ENCODE data around the gene S100A13.

The S100A13 gene

GRCh38 chr1:153570874-153571273, 56.4 kb downstream of the S100A13 start:
- H3K9ac ChIP-seq (ENCODE audit: low read length in 2 of 2): no peak overlapping the region
- no peaks in the 10 kb centered on the region for H3K27me3 ChIP-seq (ENCODE audit: control insufficient read depth in 1 of 2, insufficient read depth in 2 of 2, low read length in 2 of 2)
- H3K9me3 ChIP-seq (ENCODE audit: control insufficient read depth in 2 of 2, low read length in 2 of 2): no peaks in the 10 kb centered on the region
- no peaks in the 10 kb centered on the region for H3K36me3 ChIP-seq (ENCODE audit: control insufficient read depth in 2 of 2, insufficient read depth in 2 of 2, low read length in 2 of 2)
- no peak overlapping the region for H3K4me3 ChIP-seq (ENCODE audit: low read length in 2 of 2)
- H3K4me1 ChIP-seq (ENCODE audit: control insufficient read depth, insufficient read depth, low read length): peaks cover 29% of the 10 kb centered on the region
- no peak overlapping the region for H3K27ac ChIP-seq (ENCODE audit: low read length)

GRCh38 chr1:153569465-153569864, 57.8 kb downstream of the S100A13 start:
- Histone ChIP-seq H3K4me1 (ENCODE audit: control insufficient read depth, insufficient read depth, low read length) (peaks cover 36% of the 10 kb centered on the region), H3K9me3 (ENCODE audit: control insufficient read depth in 2 of 2, low read length in 2 of 2) (no peaks in the 10 kb centered on the region), H3K9ac (ENCODE audit: low read length in 2 of 2) (no peak overlapping the region), H3K36me3 (ENCODE audit: control insufficient read depth in 2 of 2, insufficient read depth in 2 of 2, low read length in 2 of 2) (no peaks in the 10 kb centered on the region), H3K27ac (ENCODE audit: low read length) (no peak overlapping the region), H3K4me3 (ENCODE audit: low read length in 2 of 2) (no peak overlapping the region), H3K27me3 (ENCODE audit: control insufficient read depth in 1 of 2, insufficient read depth in 2 of 2, low read length in 2 of 2) (no peaks in the 10 kb centered on the region)
